Fibroblast of lung (primary cell): ENCODE measurements around the gene REXO5. TPM values are rescaled to one million over a fixed set of nuclear protein-coding genes. Genes with fewer than 3 reads are reported as not detected.

Experiments used
- DNase-seq, 2 donors: peaks; one replicate each; pipeline versions ENCODE4 v3.0.0 to v3.0.0-alpha.2; 2010; ENCODE audit warnings: low read depth in 2 of 2
- H2AFZ ChIP-seq: 2 replicates; pipeline ENCODE4 v1.5.1; 2012; ENCODE audit warnings: low read length, control low read depth, inconsistent platforms
- H3K27ac ChIP-seq: 2 replicates; pipeline ENCODE4 v1.5.1; 2011; ENCODE audit warnings: low read length, control low read depth; ENCODE audit not compliant: insufficient read depth
- H3K27me3 ChIP-seq: 2 replicates; pipeline ENCODE4 v1.5.1; 2011; ENCODE audit warnings: mild to moderate bottlenecking, low read length; ENCODE audit not compliant: control insufficient read depth, insufficient read depth
- H3K36me3 ChIP-seq: 2 replicates; pipeline ENCODE4 v1.5.1; 2011; ENCODE audit warnings: low read length; ENCODE audit not compliant: control insufficient read depth, insufficient read depth
- H3K4me1 ChIP-seq: 2 replicates; pipeline ENCODE4 v1.5.1; 2011; ENCODE audit warnings: low read length; ENCODE audit not compliant: control insufficient read depth, insufficient read depth; ENCODE audit errors: extremely low read depth
- H3K4me2 ChIP-seq: 2 replicates; pipeline ENCODE4 v1.5.1; 2011; ENCODE audit warnings: low read length, control low read depth; ENCODE audit not compliant: insufficient read depth; ENCODE audit errors: extremely low read depth
- H3K4me3 ChIP-seq, 4 experiments: fragments of 200-600 bp in 1 of 4; sonication (generic) in 1 of 4; replicated peaks in 1 of 4; 2 replicates each; pipeline ENCODE4 v1.5.1; 2011 to 2016; ENCODE audit warnings: low read length in 4 of 4, low read depth in 3 of 4, mild to moderate bottlenecking in 3 of 4, control low read depth in 2 of 4, inconsistent platforms in 1 of 4, mixed read lengths in 1 of 4; ENCODE audit not compliant: insufficient read depth in 1 of 4; ENCODE audit errors: control extremely low read depth in 1 of 4
- H3K79me2 ChIP-seq: 2 replicates; pipeline ENCODE4 v1.5.1; 2012; ENCODE audit warnings: mild to moderate bottlenecking, low read length, inconsistent platforms; ENCODE audit not compliant: control insufficient read depth, insufficient read depth
- H3K9ac ChIP-seq: 2 replicates; pipeline ENCODE4 v1.5.1; 2011; ENCODE audit warnings: mild to moderate bottlenecking, low read length, control low read depth; ENCODE audit not compliant: insufficient read depth
- H3K9me3 ChIP-seq: 2 replicates; pipeline ENCODE4 v1.5.1; 2012; ENCODE audit warnings: low read depth, low read length; ENCODE audit not compliant: control insufficient read depth, insufficient read depth
- H4K20me1 ChIP-seq: 2 replicates; pipeline ENCODE4 v1.5.1; 2011; ENCODE audit warnings: low read length; ENCODE audit not compliant: control insufficient read depth, insufficient read depth; ENCODE audit errors: extremely low read depth
- CTCF ChIP-seq, 2 donors: IDR thresholded peaks in 1 of 2; conservative IDR thresholded peaks in 1 of 2; 1 replicate in 1 of 2; 2 replicates in 1 of 2; pipeline ENCODE4 v1.5.1; 2011 to 2012; ENCODE audit warnings: low read length in 2 of 2, control low read depth in 1 of 2, inconsistent platforms in 1 of 2, low read depth in 1 of 2, mild to moderate bottlenecking in 1 of 2
- EZH2 ChIP-seq: IDR thresholded peaks from 2 replicates; pipeline ENCODE4 v1.5.1; 2012; ENCODE audit warnings: low read length, control low read depth, mild to moderate bottlenecking; ENCODE audit errors: missing control alignments
- polyA plus RNA-seq, 2 donors: library from polyadenylated mRNA; depleted of rRNA in 1 of 2; stranded (reverse) in 1 of 2; unstranded in 1 of 2; fragments of >200 nt; gene quantifications; 2 replicates each; pipeline ENCODE4 v1.2.1, GENCODE V29; 2011 to 2012; ENCODE audit warnings: missing spikeins in 1 of 2
- total RNA-seq: library from RNA; depleted of rRNA; stranded (reverse); fragments of >200 nt; gene quantifications from 2 replicates; pipeline ENCODE4 v1.2.1, GENCODE V29; 2014

REXO5 gene
- total and polyA plus RNA-seq, 2 donors (not counting 1 experiment from before 2014, with no cell fraction given), result 5.6 to 9.1 TPM

DNA sequence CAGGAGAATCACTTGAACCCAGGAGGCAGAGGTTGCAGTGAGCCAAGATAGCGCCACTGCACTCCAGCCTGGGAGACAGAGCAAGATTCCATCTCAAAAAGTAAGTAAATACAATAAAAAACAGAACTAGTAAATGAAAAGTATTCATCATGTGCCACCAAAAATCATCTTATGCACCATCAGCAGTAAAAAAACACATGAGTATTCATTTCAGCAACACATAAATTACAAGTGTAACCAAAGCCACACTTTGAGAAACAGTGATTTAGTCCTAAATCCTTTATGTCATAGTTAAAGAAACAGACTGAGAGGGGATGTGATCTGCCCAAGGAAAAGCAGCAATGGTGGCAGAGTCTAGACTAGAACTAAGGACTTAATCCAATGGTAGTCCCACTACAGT is 80.9 kb downstream of the REXO5 start:
- peaks cover 2% of the 10 kb centered on the region for H3K36me3 ChIP-seq
- no peak for DNase-seq
- no peaks in the 10 kb centered on the region for H3K9me3 ChIP-seq
- H3K4me1 ChIP-seq, result peaks cover 3% of the 10 kb centered on the region
- no peaks in the 10 kb centered on the region for H3K27me3 ChIP-seq
- peaks cover 67% of the 10 kb centered on the region for H3K79me2 ChIP-seq
- no peak overlapping the region for H3K4me3 ChIP-seq
- no peak overlapping the region for H2AFZ ChIP-seq
- no peak for TF ChIP-seq CTCF (conservative IDR thresholded peaks at IDR 0.05 in 1 of 2, IDR thresholded peaks at IDR 0.05 in 1 of 2; ENCODE audit: low read depth in 1 of 2, low read length in 2 of 2)
- no peak for TF ChIP-seq EZH2
- no peak overlapping the region for H3K4me2 ChIP-seq
- no peaks in the 10 kb centered on the region for H4K20me1 ChIP-seq
- H3K27ac ChIP-seq, result no peak overlapping the region
- H3K9ac ChIP-seq, result no peak overlapping the region

- H3K27me3 ChIP-seq, result no peaks in the 10 kb centered on the region
- H2AFZ ChIP-seq, result no peak overlapping the region
- H3K4me2 ChIP-seq, result no peak overlapping the region
- no peaks in the 10 kb centered on the region for H3K9me3 ChIP-seq
- H3K79me2 ChIP-seq, result peaks cover 75% of the 10 kb centered on the region
- no peak for TF ChIP-seq EZH2
- no peak for TF ChIP-seq CTCF (conservative IDR thresholded peaks at IDR 0.05 in 1 of 2, IDR thresholded peaks at IDR 0.05 in 1 of 2; ENCODE audit: low read depth in 1 of 2, low read length in 2 of 2)
- H3K4me1 ChIP-seq, result no peaks in the 10 kb centered on the region
- H3K9ac ChIP-seq, result no peak overlapping the region
- H4K20me1 ChIP-seq, result no peaks in the 10 kb centered on the region
- no peak overlapping the region for H3K4me3 ChIP-seq
- no peak for DNase-seq
- no peak overlapping the region for H3K27ac ChIP-seq
- H3K36me3 ChIP-seq, result peaks cover 2% of the 10 kb centered on the region
Observed at GRCh38 chr16:20889625-20890275, 83.4 kb downstream of the REXO5 start.

- Histone ChIP-seq H3K27ac (no peak overlapping the region), H3K4me1 (peaks cover 11% of the 10 kb centered on the region), H3K79me2 (peaks cover 91% of the 10 kb centered on the region), H3K9me3 (no peaks in the 10 kb centered on the region), H3K27me3 (no peaks in the 10 kb centered on the region), H2AFZ (no peak overlapping the region), H3K4me2 (no peak overlapping the region), H3K9ac (no peak overlapping the region), H3K36me3 (peaks cover 4% of the 10 kb centered on the region), H4K20me1 (no peaks in the 10 kb centered on the region), H3K4me3 (no peak overlapping the region)
- TF ChIP-seq CTCF (conservative IDR thresholded peaks at IDR 0.05 in 1 of 2, IDR thresholded peaks at IDR 0.05 in 1 of 2; ENCODE audit: low read depth in 1 of 2, low read length in 2 of 2) (no peak), EZH2 (no peak)
- DNase-seq, result no peak
Observed at GRCh38 chr16:20894388-20894787, 88.1 kb downstream of the REXO5 start.
